Measurements from ENCODE around the gene SPDYE1. TPM values are rescaled to one million over a fixed set of nuclear protein-coding genes. Genes with fewer than 3 reads are reported as not detected.

SPDYE1 gene
- total and polyA plus RNA-seq, 7 donors: not detected

GRCh38 chr7:44051611-44052220, 54.0 kb downstream of the SPDYE1 start:
- intact Hi-C loops (cut with DNase I): no loop called here
- H3K4me3 ChIP-seq: no peak overlapping the region
- H3K9me3 ChIP-seq: no peaks in the 10 kb centered on the region
- no peak for TF ChIP-seq CTCF (IDR thresholded peaks at IDR 0.05)
- WGBS, 3 donors: 89 to 92% (median 91%) methylated on average over 5 of the region's 5 CpGs
- ATAC-seq (no peak), DNase-seq (peak in 1 of 2 donors; percentile 4)
- H3K27ac ChIP-seq: no peak overlapping the region
- H3K36me3 ChIP-seq (ENCODE audit: insufficient read depth in 1 of 2, low read depth in 1 of 2): peaks cover 8 to 75% of the 10 kb centered on the region in 2 donors
- no peaks in the 10 kb centered on the region for H3K27me3 ChIP-seq (ENCODE audit: insufficient read depth in 3 of 3, low read length in 2 of 3)
- H3K4me1 ChIP-seq: peaks cover 10% of the 10 kb centered on the region

DNA sequence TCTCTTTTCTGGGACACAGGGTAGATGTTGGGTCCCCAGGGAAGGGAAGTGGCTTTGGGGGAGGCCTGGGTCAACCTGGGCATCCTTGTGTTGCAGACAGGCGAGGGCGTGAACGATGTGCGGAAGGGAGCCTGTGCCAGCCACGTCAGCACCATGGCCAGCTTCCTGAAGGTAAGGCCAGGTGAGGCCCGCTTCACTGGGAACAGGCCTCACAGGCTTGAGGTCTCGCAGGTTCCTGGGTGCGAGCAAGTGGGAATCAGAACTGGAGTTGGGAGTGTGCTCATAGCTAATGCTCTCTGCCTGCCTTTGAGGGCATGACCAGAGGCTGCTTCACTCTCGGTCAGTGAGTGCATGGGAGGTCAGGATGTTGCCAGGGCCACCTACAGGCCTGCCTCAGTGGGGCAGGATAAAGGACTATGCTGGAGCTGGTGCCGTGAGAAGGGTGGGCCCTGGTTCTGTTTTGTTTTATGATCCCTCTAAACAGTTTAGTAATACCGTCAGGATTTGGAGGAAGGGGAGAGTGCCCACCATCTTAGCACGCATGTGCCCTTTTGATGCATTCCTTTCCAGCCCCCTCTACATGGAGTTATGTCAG, 55.2 kb downstream of the SPDYE1 start:
- Histone ChIP-seq H3K4me1 (peaks cover 6% of the 10 kb centered on the region), H3K36me3 (ENCODE audit: insufficient read depth in 1 of 2, low read depth in 1 of 2) (peaks cover 8 to 84% of the 10 kb centered on the region in 2 donors), H3K9me3 (no peaks in the 10 kb centered on the region), H3K27ac (no peak overlapping the region), H3K4me3 (no peak overlapping the region), H3K27me3 (ENCODE audit: insufficient read depth in 3 of 3, low read length in 2 of 3) (no peaks in the 10 kb centered on the region)
- ATAC-seq: no peak
- WGBS, 3 donors: 91 to 92% (median 92%) methylated on average over 12 of the region's 12 CpGs
- DNase-seq: peak in 1 of 2 donors; percentile 18
- no peak for TF ChIP-seq CTCF (IDR thresholded peaks at IDR 0.05)
- intact Hi-C loops (cut with DNase I): no loop called here

- no peak for TF ChIP-seq CTCF (IDR thresholded peaks at IDR 0.05)
- Histone ChIP-seq H3K4me3 (no peak overlapping the region), H3K27me3 (ENCODE audit: insufficient read depth in 3 of 3, low read length in 2 of 3) (no peaks in the 10 kb centered on the region), H3K27ac (no peak overlapping the region), H3K36me3 (ENCODE audit: insufficient read depth in 1 of 2, low read depth in 1 of 2) (peaks cover 7 to 95% of the 10 kb centered on the region in 2 donors), H3K4me1 (peaks cover 12% of the 10 kb centered on the region), H3K9me3 (no peaks in the 10 kb centered on the region)
- intact Hi-C loops (cut with DNase I): no loop called here
- WGBS, 3 donors: 70 to 88% (median 74%) methylated on average over 7 of the region's 7 CpGs
- ATAC-seq: no peak
- DNase-seq: peak in 1 of 2 donors; percentile 42
Observed at GRCh38 chr7:44056681-44057080, 59.0 kb downstream of the SPDYE1 start.

GRCh38 chr7:44057181-44057848, 59.6 kb downstream of the SPDYE1 start:
- peaks cover 7 to 95% of the 10 kb centered on the region in 2 donors for H3K36me3 ChIP-seq (ENCODE audit: insufficient read depth in 1 of 2, low read depth in 1 of 2)
- 59 to 85% (median 63%) methylated on average over 11 of the region's 11 CpGs for WGBS, 3 donors
- H3K4me3 ChIP-seq: no peak overlapping the region
- H3K27ac ChIP-seq: no peak overlapping the region
- H3K9me3 ChIP-seq: no peaks in the 10 kb centered on the region
- H3K4me1 ChIP-seq: peaks cover 18% of the 10 kb centered on the region
- intact Hi-C loops (cut with DNase I): no loop called here
- no peaks in the 10 kb centered on the region for H3K27me3 ChIP-seq (ENCODE audit: insufficient read depth in 3 of 3, low read length in 2 of 3)
- ATAC-seq: peak in 2 of 4 donors; percentile 5 to 9
- TF ChIP-seq CTCF (IDR thresholded peaks at IDR 0.05): no peak
- peak in 1 of 2 donors; percentile 50 for DNase-seq

Data from psoas muscle (tissue), 8 donors.